GM21367 (cell line): Measurements from ENCODE around the gene COLEC12.

Experiments used
- ATAC-seq: cut with Tn5 transposase; IDR thresholded peaks from one replicate; pipeline ENCODE4 v1.9.1; 2021; ENCODE audit not compliant: unreplicated experiment

COLEC12 gene

GRCh38 chr18:364256-364826 lies 136.2 kb downstream of the COLEC12 start:
- no peak for ATAC-seq

- ATAC-seq = no peak
These were observed 137.0 kb downstream of the COLEC12 start for GRCh38 chr18:363301-364085.

DNA sequence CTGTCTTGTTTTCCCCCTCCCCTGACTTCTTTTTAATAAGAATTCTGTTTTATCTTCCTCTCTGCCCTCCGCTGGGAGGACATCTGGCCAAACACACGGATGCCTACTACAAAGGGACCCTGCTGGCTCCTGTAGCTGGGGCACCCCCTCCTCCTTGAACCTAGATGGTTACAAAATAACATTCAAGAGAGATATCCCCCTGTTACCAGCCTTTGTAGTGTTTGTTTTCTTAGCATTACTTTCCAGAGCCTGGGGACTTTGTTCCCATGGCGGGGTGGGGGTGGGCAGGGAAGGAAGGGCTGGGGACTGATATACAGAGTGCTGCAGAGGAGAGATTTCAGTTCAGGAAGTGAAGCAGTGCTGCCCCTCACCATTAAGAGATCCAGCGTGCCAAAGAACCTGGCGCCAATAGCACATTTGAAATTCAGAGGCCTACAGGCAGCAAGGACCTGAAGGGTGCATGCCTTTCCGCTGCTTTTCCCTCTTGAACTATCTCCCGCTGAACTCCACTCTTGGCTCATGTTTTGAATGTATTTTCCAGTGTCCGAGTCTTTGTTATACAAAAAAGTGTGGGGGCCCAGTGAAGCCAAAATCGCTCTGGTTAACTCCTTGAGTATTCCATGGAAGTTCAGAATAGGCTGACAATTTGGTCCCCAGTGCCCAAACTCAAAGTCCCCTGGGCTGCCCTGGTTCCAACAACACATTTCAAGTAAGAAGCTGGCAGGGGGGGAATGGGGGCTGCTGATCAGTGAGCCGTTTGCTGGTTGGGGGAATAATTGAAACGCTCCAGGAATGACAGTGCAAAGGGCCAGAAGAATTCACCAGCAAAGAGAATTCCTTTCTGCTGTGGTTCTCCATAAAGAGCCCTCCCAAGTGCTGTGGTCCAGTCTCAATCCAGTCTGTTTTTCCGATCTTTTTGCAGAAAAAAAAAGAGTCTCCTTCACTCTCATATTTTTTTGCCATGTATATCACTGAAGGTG lies 137.9 kb downstream of the COLEC12 start:
- ATAC-seq = no peak

DNA sequence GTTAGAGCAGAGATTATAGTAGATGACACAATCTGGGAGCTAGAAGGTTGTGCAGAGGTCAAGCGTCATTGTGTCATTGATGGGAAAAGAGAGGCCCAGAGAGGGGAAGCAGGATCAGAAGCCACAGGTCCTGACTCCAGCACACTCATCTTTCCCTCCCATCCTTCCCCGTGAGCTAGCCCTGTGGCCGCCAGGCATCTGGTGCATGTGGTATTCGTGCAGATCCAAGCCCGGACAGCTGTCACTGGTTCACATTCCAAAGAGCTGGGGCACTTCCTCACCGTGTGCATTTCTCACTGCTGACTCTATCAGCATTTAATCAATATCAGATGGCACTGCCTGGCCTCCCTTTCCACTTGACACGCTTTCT lies 138.6 kb downstream of the COLEC12 start:
- no peak for ATAC-seq

DNA sequence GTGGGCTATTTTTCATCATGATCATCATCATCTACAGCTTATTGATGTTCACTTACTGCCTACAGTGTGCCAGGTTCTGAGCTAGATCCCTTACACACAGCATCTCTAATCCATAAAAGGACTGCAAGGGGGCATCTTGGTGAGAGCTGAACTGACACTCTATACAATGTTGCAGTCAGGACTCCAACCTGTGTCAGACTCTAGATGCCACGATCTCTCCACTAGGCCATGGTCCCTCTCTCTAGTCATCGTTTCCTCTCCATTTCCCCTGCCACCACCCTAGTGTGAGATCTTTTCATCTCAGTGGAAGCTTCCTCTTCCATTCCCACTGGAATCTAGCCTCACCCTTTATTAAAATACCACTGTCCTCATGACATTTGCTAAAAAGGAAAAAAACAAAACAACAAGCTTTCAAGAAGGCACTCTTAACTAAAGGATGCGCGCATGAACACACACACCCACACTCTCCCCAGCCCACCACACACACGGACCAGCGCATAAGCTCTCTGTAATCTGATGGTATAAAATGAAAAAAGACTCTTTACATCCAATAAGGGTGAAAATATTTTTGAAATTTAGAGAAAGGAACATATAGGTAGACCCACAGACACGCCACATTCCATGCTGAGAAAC lies 139.3 kb downstream of the COLEC12 start:
- ATAC-seq = no peak

DNA sequence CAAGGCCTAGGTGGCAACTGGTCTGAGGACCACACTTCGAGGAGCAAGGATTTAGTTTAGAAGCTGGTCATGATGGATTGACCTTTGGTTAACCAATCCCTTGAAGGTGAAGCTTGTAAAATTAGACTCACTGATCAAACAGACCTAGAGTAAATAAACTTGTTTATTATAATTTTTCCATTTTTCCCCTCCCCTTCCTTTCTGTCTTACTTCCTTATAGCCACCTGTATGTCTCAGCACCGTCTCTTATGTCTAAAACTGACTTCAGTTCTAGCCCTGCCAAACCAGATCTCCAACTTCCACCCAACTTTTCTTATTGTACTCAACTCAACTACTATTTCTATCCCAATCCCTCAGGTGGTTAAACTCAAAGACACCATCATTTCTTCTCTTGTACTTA lies 139.8 kb downstream of the COLEC12 start:
- ATAC-seq = no peak

GRCh38 chr18:356778-357177 lies 143.7 kb downstream of the COLEC12 start:
- no peak for ATAC-seq

- ATAC-seq = no peak
These were observed 144.8 kb downstream of the COLEC12 start for GRCh38 chr18:355678-356077.

DNA sequence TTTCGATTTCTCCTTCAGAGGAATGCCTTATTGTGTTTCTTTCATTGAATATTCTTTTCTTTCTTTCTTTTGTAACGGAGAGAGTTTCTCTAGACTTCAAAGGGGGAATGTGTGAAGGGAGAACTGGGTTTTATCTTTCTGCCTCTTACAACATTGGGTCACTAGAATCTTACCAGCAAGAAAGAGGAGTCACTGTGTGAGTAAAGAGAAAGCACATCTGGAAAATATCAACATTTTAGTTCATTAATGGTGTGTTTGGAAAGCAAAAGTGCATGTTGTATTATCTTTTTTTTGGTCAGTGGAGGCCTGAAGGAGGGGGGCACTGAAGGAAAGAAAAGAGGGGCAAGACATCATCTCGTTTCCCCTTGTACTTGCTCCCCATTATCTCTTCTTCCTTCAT lies 146.0 kb downstream of the COLEC12 start:
- ATAC-seq = no peak

GRCh38 chr18:354003-354402 lies 146.5 kb downstream of the COLEC12 start:
- no peak for ATAC-seq

DNA sequence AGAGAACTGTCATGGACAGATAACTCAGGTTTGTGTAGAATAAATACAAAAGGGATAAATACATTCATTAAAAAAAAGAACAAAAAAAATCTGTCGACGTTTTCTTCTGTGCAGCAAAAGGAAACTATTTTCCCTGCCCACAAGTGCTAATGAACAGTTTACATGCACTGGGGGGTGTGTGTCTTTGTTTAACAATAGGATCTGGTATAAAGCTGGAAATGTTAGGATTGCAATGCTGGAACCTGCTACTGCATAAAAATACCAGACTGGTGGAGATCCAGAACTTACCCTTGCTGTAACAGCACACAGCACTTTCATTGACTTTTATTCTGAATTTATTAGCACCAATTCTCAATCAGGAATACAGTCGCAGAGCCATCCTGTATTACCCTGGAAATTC lies 148.1 kb downstream of the COLEC12 start:
- no peak for ATAC-seq

DNA sequence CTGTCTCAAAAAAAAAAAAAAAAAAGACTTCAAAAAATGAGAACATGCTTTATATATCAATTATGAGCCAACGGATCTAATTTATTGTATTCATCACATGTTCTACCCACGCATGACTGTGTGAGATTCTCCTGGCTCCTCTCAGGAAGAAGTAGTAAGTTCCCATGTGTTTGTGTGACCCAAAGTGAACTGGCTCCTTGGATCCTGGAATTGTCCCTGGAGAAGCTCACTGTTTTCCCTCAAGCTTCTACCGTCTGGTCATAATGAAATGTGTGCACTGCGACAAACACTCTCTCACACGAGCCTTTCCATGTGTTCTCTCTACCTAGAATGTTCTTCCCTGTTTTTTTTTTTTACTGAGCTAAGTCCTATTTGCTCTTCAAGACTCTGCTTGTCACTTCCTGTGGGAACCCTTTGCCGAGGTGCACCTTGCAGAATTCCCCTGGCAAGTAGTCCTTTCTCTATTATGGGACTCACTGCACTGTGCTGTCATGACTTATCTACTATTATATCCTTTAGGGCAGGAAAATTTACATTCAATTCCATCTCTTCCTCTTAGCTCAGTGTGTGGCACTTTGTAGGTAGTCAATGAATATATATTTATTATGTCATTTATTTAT lies 149.4 kb downstream of the COLEC12 start:
- ATAC-seq = no peak

- no peak for ATAC-seq
These were observed 153.9 kb downstream of the COLEC12 start for GRCh38 chr18:346600-346999.

DNA sequence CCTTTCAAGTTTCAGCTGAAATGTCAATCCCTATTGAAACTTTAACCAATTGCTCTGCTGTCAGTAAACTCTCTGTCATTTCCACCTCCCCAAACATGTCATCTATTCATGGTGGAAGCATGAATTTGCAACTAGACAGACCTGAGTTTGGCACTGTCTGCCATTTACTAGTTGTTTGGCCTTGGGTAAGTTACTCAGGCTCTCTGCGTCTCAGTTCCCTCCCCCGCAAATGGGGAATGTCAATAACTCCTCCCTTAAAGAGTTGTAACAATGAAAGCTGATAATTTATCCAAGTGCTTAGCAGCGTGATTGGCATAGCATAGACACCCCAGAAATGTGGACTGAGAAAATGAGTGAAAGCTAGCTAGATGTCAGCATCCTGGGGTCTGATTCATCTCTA lies 159.4 kb downstream of the COLEC12 start:
- no peak for ATAC-seq

DNA sequence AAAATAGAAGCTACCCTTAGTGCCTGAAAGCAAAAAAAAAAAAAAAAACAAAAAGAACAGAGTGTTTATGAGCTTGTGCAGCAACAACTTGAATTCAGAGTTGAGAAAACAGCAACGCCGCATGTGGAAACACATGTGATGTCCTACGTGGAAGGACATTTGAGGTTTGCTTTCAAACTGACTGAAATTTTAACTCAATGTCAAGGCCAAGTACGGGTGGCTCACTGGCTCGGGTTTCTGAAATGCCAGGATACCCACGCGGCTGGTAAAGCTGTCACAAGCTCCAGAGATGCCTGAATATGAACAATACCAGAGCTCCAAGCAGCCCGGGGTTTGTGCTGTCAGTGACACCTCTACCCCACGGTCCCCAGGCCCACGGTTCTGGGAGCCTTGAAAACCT lies 160.5 kb downstream of the COLEC12 start:
- ATAC-seq = no peak

GRCh38 chr18:339200-339599 lies 161.3 kb downstream of the COLEC12 start:
- no peak for ATAC-seq

GRCh38 chr18:336713-337112 lies 163.8 kb downstream of the COLEC12 start:
- no peak for ATAC-seq

- ATAC-seq = no peak
These were observed 164.8 kb downstream of the COLEC12 start for GRCh38 chr18:335733-336132.

GRCh38 chr18:334575-335132 lies 165.8 kb downstream of the COLEC12 start:
- ATAC-seq = no peak

DNA sequence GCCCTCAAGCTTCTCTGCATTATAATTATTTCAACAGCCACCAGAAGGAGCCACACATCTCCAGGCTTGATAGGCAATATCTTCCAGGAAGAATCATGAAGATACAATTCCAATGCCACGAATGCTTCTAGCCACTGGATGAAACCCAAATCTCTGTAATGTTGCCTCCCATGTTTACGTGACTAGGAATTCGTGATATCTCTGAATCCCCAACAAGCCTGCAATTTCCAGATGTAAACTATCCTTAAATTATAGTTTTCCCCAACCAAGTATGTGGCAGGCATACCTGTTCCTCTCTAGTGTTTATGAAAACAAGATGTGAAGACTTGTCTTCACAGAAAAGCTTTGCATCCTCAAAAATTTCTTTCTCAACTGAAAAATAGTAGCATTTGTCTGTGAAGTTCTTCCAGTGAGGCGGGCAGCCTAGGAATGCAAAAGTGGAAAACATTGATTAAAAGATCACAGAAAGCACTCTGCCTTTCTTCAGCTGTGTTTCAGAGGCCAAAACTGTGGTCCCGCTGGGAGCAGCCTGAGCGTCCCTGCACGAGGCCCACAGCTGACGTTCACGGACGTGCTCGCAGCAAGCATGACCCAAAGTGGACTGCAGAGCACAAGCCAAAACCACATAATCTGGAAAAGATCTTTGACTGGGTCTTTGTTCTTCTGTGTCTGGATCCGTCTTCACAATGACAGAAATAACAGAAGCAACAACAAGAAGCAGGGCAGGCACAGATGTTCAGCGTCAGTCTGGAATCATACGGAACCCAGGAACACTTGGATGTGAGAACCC lies 167.6 kb downstream of the COLEC12 start:
- no peak for ATAC-seq
